ENCODE measurements around the gene AAMP. TPM values are rescaled to one million over a fixed set of nuclear protein-coding genes. Genes with fewer than 3 reads are reported as not detected.
A peak's percentile ranks its signal among the peaks of the same experiment; 100 is the strongest.

AAMP gene
- total RNA-seq, 1 experiment from 2014 or later, result 139 TPM

DNA sequence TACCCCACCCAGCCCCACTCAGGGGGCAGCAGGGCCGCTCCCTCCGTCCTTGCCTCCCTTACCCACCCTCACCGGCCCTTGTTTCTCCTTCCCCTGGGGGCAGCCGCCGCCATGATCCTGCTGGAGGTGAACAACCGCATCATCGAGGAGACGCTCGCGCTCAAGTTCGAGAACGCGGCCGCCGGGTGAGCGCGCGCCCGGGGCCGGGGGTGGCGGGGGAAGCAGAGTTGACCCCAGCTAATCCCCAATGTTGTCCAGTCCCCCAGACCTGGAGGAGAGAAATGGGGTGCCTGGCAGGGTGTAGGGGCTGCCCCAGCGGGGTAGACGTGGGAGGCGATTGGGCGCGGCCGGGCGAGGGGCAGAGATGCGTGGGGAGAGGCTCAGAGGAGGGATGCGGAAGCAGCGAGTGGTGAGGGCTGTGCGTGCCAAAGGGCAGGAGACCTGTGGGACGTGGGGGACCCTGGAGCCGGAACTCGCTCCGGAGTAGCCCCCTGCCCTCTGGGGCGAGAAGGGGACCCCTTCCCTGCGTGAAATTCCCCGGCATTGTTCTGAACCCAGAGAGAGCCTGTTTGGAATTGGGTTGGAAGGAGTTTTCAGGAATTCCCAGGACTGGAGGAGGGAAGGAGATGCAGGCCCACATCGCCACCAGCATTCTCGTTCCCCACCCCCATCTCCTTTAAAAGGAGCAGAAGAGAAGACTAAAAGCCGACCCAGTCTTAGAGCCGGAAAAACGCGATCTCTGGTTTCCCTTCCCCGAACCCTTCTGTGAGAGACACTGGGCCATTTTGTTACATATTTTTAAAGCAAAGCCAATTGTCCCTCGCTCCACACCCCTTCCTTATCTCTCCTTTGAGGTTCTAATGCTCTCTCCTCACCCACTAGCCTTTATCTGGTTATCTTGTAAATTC, 52.3 kb downstream of the AAMP start:
- peak; percentile 84 for DNase-seq
- H3K36me3 ChIP-seq (replicated peaks; ENCODE audit: control insufficient read depth, insufficient read depth, low read length), result no peaks in the 10 kb centered on the region; the same call in 1 of the 2 replicates
- H3K4me3 ChIP-seq (ENCODE audit: insufficient read depth, low read depth, low read length), result peak overlapping the region; percentile 88
- no peaks in the 10 kb centered on the region for H3K27me3 ChIP-seq (ENCODE audit: control insufficient read depth, insufficient read depth, low read length)

DNA sequence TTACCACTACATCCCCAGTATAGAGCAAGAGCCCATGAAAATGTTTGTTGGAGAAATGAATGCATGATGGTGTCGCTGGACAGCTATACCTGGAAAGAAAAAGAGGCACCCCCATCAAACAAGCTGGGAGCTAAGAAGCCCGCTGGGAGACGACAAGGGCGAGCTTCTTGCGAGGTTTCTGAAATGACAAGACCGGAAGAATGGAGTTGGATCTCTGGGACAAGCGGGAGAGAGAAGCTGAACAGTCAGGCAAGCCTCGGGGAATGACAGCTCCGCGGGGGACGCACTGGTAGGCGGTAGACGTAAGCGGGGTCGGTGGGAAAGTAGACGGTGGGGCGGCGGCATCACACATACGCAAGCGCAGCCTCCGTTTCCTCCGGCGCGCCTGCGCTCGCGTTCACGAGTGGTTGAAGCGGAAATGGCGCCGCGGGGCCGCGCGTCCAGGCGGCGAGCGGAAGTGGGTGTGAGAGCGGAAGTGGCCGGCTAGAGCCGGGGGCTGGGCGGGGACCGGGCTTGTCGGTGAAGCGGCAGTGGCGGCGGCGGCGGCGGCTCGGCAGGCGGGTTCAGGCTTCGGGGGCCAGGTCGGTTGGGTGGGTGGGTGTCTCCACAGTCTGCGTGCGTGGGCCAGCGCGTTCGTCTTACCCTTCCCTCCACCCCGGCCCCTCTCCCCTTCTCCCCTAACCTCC, 53.1 kb downstream of the AAMP start, which contains the start of gene ARPC2:
ARPC2 (plus strand) TSS at position 516 of the 686 bp plus-strand sequence. CDS start 282 bp downstream, outside the sequence.
- Histone ChIP-seq H3K36me3 (replicated peaks; ENCODE audit: control insufficient read depth, insufficient read depth, low read length) (no peaks in the 10 kb centered on the region; the same call in 1 of the 2 replicates), H3K4me3 (ENCODE audit: insufficient read depth, low read depth, low read length) (peak within 1 kb of the TSS; percentile 88), H3K27me3 (ENCODE audit: control insufficient read depth, insufficient read depth, low read length) (no peaks in the 10 kb centered on the region)
- peak; percentile 96 for DNase-seq

DNA sequence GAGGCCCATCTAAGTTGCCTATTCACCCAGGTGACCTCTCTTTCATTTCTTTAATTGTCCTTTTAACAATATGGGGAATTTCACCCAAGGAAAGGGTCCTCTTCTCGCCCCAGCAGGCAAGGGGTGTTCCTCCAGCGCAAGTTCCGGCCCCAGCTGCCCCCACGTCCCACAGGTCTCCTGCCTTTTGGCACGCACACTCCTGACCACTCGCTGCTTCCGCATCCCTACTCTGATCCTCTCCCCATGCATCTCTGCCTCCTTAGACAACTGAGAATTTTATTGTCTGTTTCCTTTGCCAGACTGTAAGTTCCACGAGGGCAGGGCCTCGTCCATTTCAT, 53.6 kb downstream of the AAMP start:
- Histone ChIP-seq H3K27me3 (ENCODE audit: control insufficient read depth, insufficient read depth, low read length) (no peaks in the 10 kb centered on the region; the same call in 1 of the 2 replicates), H3K36me3 (replicated peaks; ENCODE audit: control insufficient read depth, insufficient read depth, low read length) (no peaks in the 10 kb centered on the region; the same call in 1 of the 2 replicates), H3K4me3 (ENCODE audit: insufficient read depth, low read depth, low read length) (peak overlapping the region; percentile 88)
- no peak for DNase-seq

Other genes with a start within 250 kb of the AAMP start
- gene RUFY4, start 200.9 kb downstream of the AAMP start, total RNA-seq (2014; rRNA removed; shearing (Covaris generic)), result not detected in 2 replicates
- gene CXCR2, start 144.1 kb downstream of the AAMP start, total RNA-seq (2014; rRNA removed; shearing (Covaris generic)), result not detected in 2 replicates
- gene CXCR1, start 103.2 kb downstream of the AAMP start, total RNA-seq (2014; rRNA removed; shearing (Covaris generic)), result not detected in 2 replicates
- 146 and 167 TPM in 2 replicates for gene ARPC2, start 52.9 kb downstream of the AAMP start, total RNA-seq (2014; rRNA removed; shearing (Covaris generic))
- 0.11 TPM in 1 of 2 replicates, not detected in the other for gene GPBAR1, start 9.1 kb downstream of the AAMP start, total RNA-seq (2014; rRNA removed; shearing (Covaris generic))
- 46.5 and 61.3 TPM in 2 replicates for gene PNKD, start 382 bp upstream of the AAMP start, total RNA-seq (2014; rRNA removed; shearing (Covaris generic))
- gene TMBIM1, start 22.4 kb upstream of the AAMP start, total RNA-seq (2014; rRNA removed; shearing (Covaris generic)), result 34.1 and 35.6 TPM in 2 replicates
- 0.76 TPM in 1 of 2 replicates, not detected in the other for gene CATIP, start 86.7 kb upstream of the AAMP start, total RNA-seq (2014; rRNA removed; shearing (Covaris generic))
- not detected in 2 replicates for gene SLC11A1, start 112.1 kb upstream of the AAMP start, total RNA-seq (2014; rRNA removed; shearing (Covaris generic))
- 25.4 and 29.9 TPM in 2 replicates for gene CTDSP1, start 129.7 kb upstream of the AAMP start, total RNA-seq (2014; rRNA removed; shearing (Covaris generic))
- 0.07 and 3.0 TPM in 2 replicates for gene VIL1, start 149.0 kb upstream of the AAMP start, total RNA-seq (2014; rRNA removed; shearing (Covaris generic))

All from H7 (cell line).